SK-N-MC (cell line): ENCODE data around the gene GLG1.

Experiments
- EZH2 ChIP-seq: fragments of 200-600 bp; sonication (generic); IDR thresholded peaks from one replicate; pipeline ENCODE4 v1.6.1; 2017; ENCODE audit warnings: antibody characterized with exemption
- POLR2AphosphoS5 ChIP-seq: IDR thresholded peaks from 2 replicates; pipeline ENCODE4 v1.6.1; 2012; ENCODE audit warnings: mild to moderate bottlenecking, low read depth, low read length, borderline replicate concordance

GRCh38 chr16:74635303-74635702 lies 28.4 kb upstream of the GLG1 start:
- TF ChIP-seq EZH2 (no peak), POLR2AphosphoS5 (no peak)
